Measurements from ENCODE around the gene UFD1. TPM values are rescaled to one million over a fixed set of nuclear protein-coding genes. Genes with fewer than 3 reads are reported as not detected.

Gene UFD1
- total RNA-seq, 4 donors from 2014 or later: 27.9 to 56.1 (median 52.5) TPM

- WGBS: 100% methylated on average over 3 of the region's 10 CpGs
- no peak for DNase-seq (ENCODE audit: low spot score in 2 of 2)
- Histone ChIP-seq H3K27me3 (no peaks in the 10 kb centered on the region), H3K4me3 (no peak overlapping the region), H3K36me3 (no peaks in the 10 kb centered on the region), H3K9me3 (no peaks in the 10 kb centered on the region), H3K27ac (no peak overlapping the region), H3K4me1 (no peaks in the 10 kb centered on the region)
- TF ChIP-seq POLR2A (IDR thresholded peaks at IDR 0.05) (no peak), CTCF (IDR thresholded peaks at IDR 0.05) (no peak), EP300 (IDR thresholded peaks at IDR 0.05) (no peak), POLR2AphosphoS5 (IDR thresholded peaks at IDR 0.05) (no peak)
Measured at GRCh38 chr22:19508024-19508776, 29.2 kb upstream of the UFD1 start.

- TF ChIP-seq CTCF (IDR thresholded peaks at IDR 0.05): no peak
- no peak for TF ChIP-seq POLR2A (IDR thresholded peaks at IDR 0.05)
- no peak for TF ChIP-seq EP300 (IDR thresholded peaks at IDR 0.05)
- no peak for TF ChIP-seq POLR2AphosphoS5 (IDR thresholded peaks at IDR 0.05)
- Histone ChIP-seq H3K36me3 (no peaks in the 10 kb centered on the region), H3K4me3 (no peak overlapping the region), H3K27me3 (no peaks in the 10 kb centered on the region), H3K4me1 (no peaks in the 10 kb centered on the region), H3K27ac (no peak overlapping the region), H3K9me3 (no peaks in the 10 kb centered on the region)
- no peak for DNase-seq (ENCODE audit: low spot score in 2 of 2)
- WGBS: 93% methylated on average over 4 of the region's 4 CpGs
Measured at GRCh38 chr22:19507534-19507861, 28.5 kb upstream of the UFD1 start.

GRCh38 chr22:19506212-19506611 is 27.2 kb upstream of the UFD1 start:
- no peak for TF ChIP-seq POLR2AphosphoS5 (IDR thresholded peaks at IDR 0.05)
- TF ChIP-seq CTCF (IDR thresholded peaks at IDR 0.05): no peak
- TF ChIP-seq EP300 (IDR thresholded peaks at IDR 0.05): no peak
- no peak for TF ChIP-seq POLR2A (IDR thresholded peaks at IDR 0.05)
- Histone ChIP-seq H3K27ac (no peak overlapping the region), H3K36me3 (no peaks in the 10 kb centered on the region), H3K4me1 (no peaks in the 10 kb centered on the region), H3K27me3 (no peaks in the 10 kb centered on the region), H3K9me3 (no peaks in the 10 kb centered on the region), H3K4me3 (no peak overlapping the region)
- DNase-seq (ENCODE audit: low spot score in 2 of 2): no peak
- 94% methylated on average over 10 of the region's 10 CpGs for WGBS

- Histone ChIP-seq H3K4me3 (no peak overlapping the region), H3K36me3 (no peaks in the 10 kb centered on the region), H3K27me3 (no peaks in the 10 kb centered on the region), H3K9me3 (no peaks in the 10 kb centered on the region), H3K27ac (no peak overlapping the region), H3K4me1 (no peaks in the 10 kb centered on the region)
- 98% methylated on average over 5 of the region's 5 CpGs for WGBS
- no peak for DNase-seq (ENCODE audit: low spot score in 2 of 2)
- TF ChIP-seq EP300 (IDR thresholded peaks at IDR 0.05) (no peak), POLR2AphosphoS5 (IDR thresholded peaks at IDR 0.05) (no peak), CTCF (IDR thresholded peaks at IDR 0.05) (no peak), POLR2A (IDR thresholded peaks at IDR 0.05) (no peak)
Measured at GRCh38 chr22:19505735-19506126, 26.7 kb upstream of the UFD1 start.

- TF ChIP-seq POLR2A (IDR thresholded peaks at IDR 0.05): no peak
- no peak for TF ChIP-seq POLR2AphosphoS5 (IDR thresholded peaks at IDR 0.05)
- TF ChIP-seq EP300 (IDR thresholded peaks at IDR 0.05): no peak
- no peak for TF ChIP-seq CTCF (IDR thresholded peaks at IDR 0.05)
- no peak overlapping the region for H3K4me3 ChIP-seq
- no peak overlapping the region for H3K27ac ChIP-seq
- no peak for DNase-seq (ENCODE audit: low spot score in 2 of 2)
- H3K4me1 ChIP-seq: no peaks in the 10 kb centered on the region
- no peaks in the 10 kb centered on the region for H3K27me3 ChIP-seq
- H3K9me3 ChIP-seq: no peaks in the 10 kb centered on the region
- WGBS: 89% methylated on average over 16 of the region's 18 CpGs
- H3K36me3 ChIP-seq: no peaks in the 10 kb centered on the region
Measured at GRCh38 chr22:19504900-19505734, 26.1 kb upstream of the UFD1 start.
